CD4-positive, alpha-beta memory T cell (primary cell): ENCODE measurements around the gene BCKDHB. TPM values are rescaled to one million over a fixed set of nuclear protein-coding genes. Genes with fewer than 3 reads are reported as not detected.
"Not testable (repeated sequence)": the region's sequence is repeated elsewhere in the genome, so short reads cannot be mapped to it uniquely, and the experiment has no call there.

Source experiments
- CTCF ChIA-PET: fragments of 350-600 bp; sonication (Branson Sonifier 250); formaldehyde crosslinking; loops from one replicate; lab custom pipeline; 2021; ENCODE audit warnings: inconsistent platforms; ENCODE audit not compliant: partially characterized antibody; lab: Charles Lee
- POLR2A ChIA-PET: fragments of 350-600 bp; sonication (Branson Sonifier 250); formaldehyde crosslinking; loops from one replicate; lab custom pipeline; 2021; ENCODE audit not compliant: partially characterized antibody; lab: Charles Lee
- DNase-seq, 5 donors: peaks; one replicate each; pipeline versions ENCODE4 v3.0.0 to v3.0.0-alpha.2; 2020 to 2022; ENCODE audit warnings: mixed read lengths in 1 of 5
- H3K27ac ChIP-seq: one replicate; pipeline ENCODE4 v1.7.0; 2013; ENCODE audit warnings: low read depth, low read length
- H3K27me3 ChIP-seq: 2 replicates; pipeline ENCODE4 v1.7.0; 2013; ENCODE audit warnings: mild to moderate bottlenecking, low read length, moderate library complexity; ENCODE audit not compliant: insufficient read depth
- H3K36me3 ChIP-seq: 2 replicates; pipeline ENCODE4 v1.7.0; 2013; ENCODE audit warnings: mild to moderate bottlenecking, low read length, moderate library complexity; ENCODE audit not compliant: insufficient read depth
- H3K4me1 ChIP-seq: 2 replicates; pipeline ENCODE4 v1.7.0; 2013; ENCODE audit warnings: mild to moderate bottlenecking, low read length, moderate library complexity; ENCODE audit not compliant: insufficient read depth
- H3K4me3 ChIP-seq, 2 donors: one replicate each; pipeline ENCODE4 v1.7.0; 2013; ENCODE audit warnings: low read length in 2 of 2, mild to moderate bottlenecking in 1 of 2
- H3K9me3 ChIP-seq, 2 donors: one replicate each; pipeline ENCODE4 v1.7.0; 2013; ENCODE audit warnings: low read length in 2 of 2, control low read depth in 1 of 2; ENCODE audit not compliant: control insufficient read depth in 1 of 2
- H3K27ac Mint-ChIP-seq, 7 donors: one replicate each; pipeline ENCODE4 v1.8.0; 2020 to 2021; ENCODE audit warnings: mixed read lengths in 7 of 7, mild to moderate bottlenecking in 6 of 7, inconsistent platforms in 3 of 7, moderate library complexity in 3 of 7
- H3K27me3 Mint-ChIP-seq, 2 donors: one replicate each; pipeline ENCODE4 v1.8.0; 2020 to 2021; ENCODE audit warnings: mixed read lengths in 2 of 2
- H3K36me3 Mint-ChIP-seq, 2 donors: one replicate each; pipeline ENCODE4 v1.8.0; 2020 to 2021; ENCODE audit warnings: mixed read lengths in 2 of 2, inconsistent platforms in 1 of 2, mild to moderate bottlenecking in 1 of 2
- H3K4me1 Mint-ChIP-seq, 4 donors: one replicate each; pipeline ENCODE4 v1.8.0; 2020 to 2021; ENCODE audit warnings: mixed read lengths in 4 of 4, mild to moderate bottlenecking in 1 of 4
- H3K4me3 Mint-ChIP-seq, 8 donors: one replicate each; pipeline ENCODE4 v1.8.0; 2020 to 2021; ENCODE audit warnings: mixed read lengths in 8 of 8, mild to moderate bottlenecking in 7 of 8, moderate library complexity in 6 of 8, inconsistent platforms in 3 of 8
- H3K9me3 Mint-ChIP-seq, 8 donors: one replicate each; pipeline ENCODE4 v1.8.0; 2020 to 2021; ENCODE audit warnings: mixed read lengths in 8 of 8, mild to moderate bottlenecking in 5 of 8, inconsistent platforms in 3 of 8, moderate library complexity in 1 of 8
- intact Hi-C: fragments of 100-400 bp; cut with micrococcal nuclease; formaldehyde crosslinking; loops from one replicate; pipeline ENCODE4 v1.15.1; 2023
- polyA plus RNA-seq, 2 donors: library from polyadenylated mRNA; unstranded; fragments of 300-500 nt; fragmentation: Illumina TruSeq; gene quantifications; one replicate each; pipeline ENCODE4 v1.2.3, GENCODE V29; 2021
- total RNA-seq, 2 experiments: library from RNA; stranded (reverse); gene quantifications; one replicate each; pipeline ENCODE4 v1.2.3, GENCODE V29; 2021

The BCKDHB gene
- total RNA-seq (10 to 100 TPM; 11.8 to 16.0 TPM), polyA plus RNA-seq (10 to 100 TPM; 16.4 to 28.7 TPM)

DNA sequence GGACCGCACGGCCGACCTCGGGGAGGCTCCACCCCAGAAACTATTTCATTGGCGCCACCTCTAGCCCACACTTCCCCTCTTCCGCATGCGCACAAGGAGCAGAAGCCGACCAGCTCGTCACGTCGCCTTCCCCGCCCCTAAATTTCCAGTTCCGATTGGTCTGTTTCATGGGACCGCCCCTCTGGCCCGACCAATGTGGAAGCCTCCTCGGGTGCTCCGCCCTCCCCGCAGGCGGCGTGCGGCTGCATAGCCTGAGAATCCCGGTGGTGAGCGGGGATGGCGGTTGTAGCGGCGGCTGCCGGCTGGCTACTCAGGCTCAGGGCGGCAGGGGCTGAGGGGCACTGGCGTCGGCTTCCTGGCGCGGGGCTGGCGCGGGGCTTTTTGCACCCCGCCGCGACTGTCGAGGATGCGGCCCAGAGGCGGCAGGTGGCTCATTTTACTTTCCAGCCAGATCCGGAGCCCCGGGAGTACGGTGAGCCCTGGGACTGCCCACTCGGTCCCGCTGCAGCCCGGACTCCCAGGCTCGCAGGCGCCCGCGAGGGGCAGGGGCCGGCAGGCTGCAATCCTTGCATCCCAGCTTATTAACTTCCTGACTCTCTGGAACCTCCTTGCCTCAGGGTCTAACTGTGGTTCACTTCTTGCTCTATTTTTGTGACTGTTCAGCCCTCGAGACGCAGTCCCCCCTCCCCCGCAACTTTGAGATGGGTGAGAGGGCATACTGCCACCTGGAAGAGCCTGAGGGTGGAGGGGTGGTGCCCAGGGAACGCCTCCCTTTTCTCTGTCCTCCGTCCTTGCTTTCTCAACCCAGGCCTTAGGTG lies at the start of gene BCKDHB:
Gene BCKDHB (plus strand): TSS at position 254 of the 818 bp plus-strand sequence. CDS start 23 bp downstream, at position 277.
- ChIA-PET POLR2A (interaction anchor here (0.6 to 3.9 kb wide), 10 partner anchors 8 to 1647 kb away, joined by 3 to 24 read pairs (median 6); partner anchors contain the start of genes ELOVL4, PHIP and TTK), CTCF (interaction anchor here (0.9 to 2.5 kb wide), 7 partner anchors 12 to 536 kb away, joined by 3 to 13 read pairs (median 4); no protein-coding TSS in a partner anchor)
- Histone ChIP-seq H3K4me1 (peaks cover 16% of the 10 kb centered on the region), H3K27ac (peak within 1 kb of the TSS; percentile 50), H3K4me3 (peak within 1 kb of the TSS; percentile 52 to 54), H3K27me3 (no peaks in the 10 kb centered on the region), H3K36me3 (no peaks in the 10 kb centered on the region), H3K9me3 (no peaks in the 10 kb centered on the region)
- peak; percentile 98 to 99 (median 98) for DNase-seq
- peak within 1 kb of the TSS; percentile 76 to 95 (median 92) for H3K27ac Mint-ChIP-seq
- peaks cover 1 to 3% of the 10 kb centered on the region in 2 donors for H3K27me3 Mint-ChIP-seq
- intact Hi-C loops, result loop anchor here (1.0 to 5.0 kb wide), 6 partner anchors 102 to 1646 kb away; partner anchors contain the start of genes HMGN3, LCA5, TENT5A and TTK
- peaks cover 12 to 22% (median 18%) of the 10 kb centered on the region in 4 donors for H3K4me1 Mint-ChIP-seq
- H3K36me3 Mint-ChIP-seq, result no peaks in the 10 kb centered on the region
- peaks cover 0 to 2% (median 0%) of the 10 kb centered on the region in 8 donors for H3K9me3 Mint-ChIP-seq
- peak within 1 kb of the TSS; percentile 87 to 95 (median 92) for H3K4me3 Mint-ChIP-seq

GRCh38 chr6:80060774-80061173 lies 45.7 kb upstream of the BCKDHB start:
- H3K27ac ChIP-seq, result no peak overlapping the region
- H3K4me1 ChIP-seq, result no peaks in the 10 kb centered on the region
- intact Hi-C loops, result no loop called here
- H3K27me3 ChIP-seq, result no peaks in the 10 kb centered on the region
- Mint-ChIP-seq H3K27me3 (peaks cover 0 to 2% of the 10 kb centered on the region in 2 donors), H3K36me3 (no peaks in the 10 kb centered on the region), H3K4me3 (no peak overlapping the region), H3K9me3 (no peaks in the 10 kb centered on the region), H3K27ac (no peak overlapping the region), H3K4me1 (no peaks in the 10 kb centered on the region)
- H3K4me3 ChIP-seq, result no peak overlapping the region
- H3K36me3 ChIP-seq, result no peaks in the 10 kb centered on the region
- H3K9me3 ChIP-seq, result no peaks in the 10 kb centered on the region
- POLR2A ChIA-PET, result no interaction called here
- CTCF ChIA-PET, result no interaction called here
- no peak for DNase-seq

GRCh38 chr6:80068146-80068545 lies 38.3 kb upstream of the BCKDHB start:
- H3K27me3 ChIP-seq, H3K4me3 Mint-ChIP-seq, H3K4me1 ChIP-seq, POLR2A ChIA-PET, H3K36me3 Mint-ChIP-seq, H3K27ac Mint-ChIP-seq, intact Hi-C loops, H3K4me3 ChIP-seq, DNase-seq, H3K9me3 Mint-ChIP-seq, CTCF ChIA-PET, H3K27ac ChIP-seq, H3K9me3 ChIP-seq, H3K36me3 ChIP-seq, H3K4me1 Mint-ChIP-seq: not testable (repeated sequence)
- H3K27me3 Mint-ChIP-seq, result peaks cover 6 to 10% of the 10 kb centered on the region in 2 donors

- H3K27ac ChIP-seq, H3K36me3 Mint-ChIP-seq, CTCF ChIA-PET, H3K27ac Mint-ChIP-seq, H3K4me1 Mint-ChIP-seq, H3K9me3 ChIP-seq, DNase-seq, H3K36me3 ChIP-seq, intact Hi-C loops, POLR2A ChIA-PET, H3K4me1 ChIP-seq, H3K4me3 ChIP-seq, H3K4me3 Mint-ChIP-seq, H3K27me3 ChIP-seq: not testable (repeated sequence)
- H3K9me3 Mint-ChIP-seq, result peaks cover 0 to 18% (median 9%) of the 10 kb centered on the region in 8 donors
- H3K27me3 Mint-ChIP-seq, result peaks cover 9 to 11% of the 10 kb centered on the region in 2 donors
Measured at GRCh38 chr6:80070431-80070830, 36.0 kb upstream of the BCKDHB start.

GRCh38 chr6:80077067-80077466 lies 29.4 kb upstream of the BCKDHB start:
- Mint-ChIP-seq H3K4me1 (no peaks in the 10 kb centered on the region), H3K27ac (no peak overlapping the region), H3K27me3 (peaks cover 3 to 5% of the 10 kb centered on the region in 2 donors), H3K9me3 (peaks cover 0 to 18% (median 8%) of the 10 kb centered on the region in 8 donors), H3K36me3 (no peaks in the 10 kb centered on the region), H3K4me3 (no peak overlapping the region)
- Histone ChIP-seq H3K36me3 (no peaks in the 10 kb centered on the region), H3K4me1 (no peaks in the 10 kb centered on the region), H3K27me3 (no peaks in the 10 kb centered on the region), H3K27ac (no peak overlapping the region), H3K9me3 (no peaks in the 10 kb centered on the region), H3K4me3 (no peak overlapping the region)
- intact Hi-C loops, result no loop called here
- POLR2A ChIA-PET, result no interaction called here
- CTCF ChIA-PET, result no interaction called here
- no peak for DNase-seq

GRCh38 chr6:80088637-80089036 lies 17.8 kb upstream of the BCKDHB start:
- Mint-ChIP-seq H3K36me3 (no peaks in the 10 kb centered on the region), H3K27me3 (peaks cover 9 to 15% of the 10 kb centered on the region in 2 donors), H3K4me1 (no peaks in the 10 kb centered on the region), H3K9me3 (no peaks in the 10 kb centered on the region), H3K4me3 (no peak overlapping the region), H3K27ac (no peak overlapping the region)
- no peak overlapping the region for H3K4me3 ChIP-seq
- H3K4me1 ChIP-seq, result no peaks in the 10 kb centered on the region
- DNase-seq, result no peak
- no peaks in the 10 kb centered on the region for H3K36me3 ChIP-seq
- CTCF ChIA-PET, result interaction anchor here (8.1 kb wide), 1 partner anchor 139 kb away, joined by 62 read pairs; no protein-coding TSS in a partner anchor
- intact Hi-C loops, result no loop called here
- POLR2A ChIA-PET, result no interaction called here
- H3K27ac ChIP-seq, result no peak overlapping the region
- no peaks in the 10 kb centered on the region for H3K9me3 ChIP-seq
- H3K27me3 ChIP-seq, result no peaks in the 10 kb centered on the region

DNA sequence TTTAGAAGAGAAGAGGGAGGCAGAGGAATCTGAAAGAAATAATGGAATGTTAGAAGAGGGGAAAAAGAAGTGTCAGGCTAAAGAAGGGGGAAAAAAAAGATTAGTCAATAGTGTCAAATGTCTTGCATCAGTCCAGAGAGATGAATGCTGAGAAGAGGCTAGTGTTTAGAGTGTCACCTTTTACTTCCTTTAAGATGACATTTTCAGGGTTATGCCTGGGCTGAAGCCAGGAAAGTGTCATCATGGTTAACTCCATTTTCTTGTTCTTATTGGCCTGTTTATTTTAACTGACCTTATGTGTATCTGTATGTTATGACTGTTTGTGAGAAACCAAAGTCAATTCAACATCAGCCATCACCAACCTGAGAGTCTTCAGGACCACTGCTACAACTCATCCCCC lies 15.0 kb upstream of the BCKDHB start:
- intact Hi-C loops, result no loop called here

More for the DNA sequence above, 15.0 kb upstream of the BCKDHB start:
- Mint-ChIP-seq H3K27me3 (peaks cover 9 to 12% of the 10 kb centered on the region in 2 donors), H3K36me3 (no peaks in the 10 kb centered on the region), H3K4me1 (peaks cover 0 to 5% (median 0%) of the 10 kb centered on the region in 4 donors), H3K9me3 (peaks cover 0 to 3% (median 0%) of the 10 kb centered on the region in 8 donors), H3K27ac (no peak overlapping the region), H3K4me3 (no peak overlapping the region)
- no peak overlapping the region for H3K4me3 ChIP-seq
- H3K4me1 ChIP-seq, result no peaks in the 10 kb centered on the region
- DNase-seq, result no peak
- H3K27ac ChIP-seq, result no peak overlapping the region
- H3K9me3 ChIP-seq, result no peaks in the 10 kb centered on the region
- H3K27me3 ChIP-seq, result no peaks in the 10 kb centered on the region
- no peaks in the 10 kb centered on the region for H3K36me3 ChIP-seq
- ChIA-PET CTCF (interaction anchor here (0.7 to 8.1 kb wide), 5 partner anchors 11 to 223 kb away, joined by 3 to 62 read pairs (median 3); no protein-coding TSS in a partner anchor), POLR2A (no interaction called here)
